ENCODE results near the gene JAKMIP3.

GRCh38 chr10:132039371-132039770 is 26.4 kb upstream of the JAKMIP3 start:
- TF ChIP-seq CTCF (IDR thresholded peaks at IDR 0.05) (no peak), POLR2A (IDR thresholded peaks at IDR 0.05) (no peak), POLR2AphosphoS5 (IDR thresholded peaks at IDR 0.05) (no peak)
